KMS-11 (cell line): ENCODE results near the gene OR52K2.

Experiments used
- H2AFZ ChIP-seq: fragments of 200-600 bp; sonication (generic); 2 replicates; pipeline ENCODE4 v1.6.1; 2016; ENCODE audit warnings: antibody characterized with exemption, mixed run types, low read depth
- H3K27ac ChIP-seq: fragments of 200-600 bp; sonication (generic); 2 replicates; pipeline ENCODE4 v1.6.1; 2016; ENCODE audit warnings: mild to moderate bottlenecking, mixed run types
- H3K27me3 ChIP-seq: fragments of 200-600 bp; sonication (generic); 2 replicates; pipeline ENCODE4 v1.6.1; 2017; ENCODE audit warnings: mild to moderate bottlenecking, low read depth, mixed run types, moderate library complexity; ENCODE audit not compliant: insufficient read depth
- H3K36me3 ChIP-seq: fragments of 200-600 bp; sonication (generic); 2 replicates; pipeline ENCODE4 v1.6.1; 2017; ENCODE audit warnings: mild to moderate bottlenecking, mixed run types; ENCODE audit not compliant: insufficient read depth
- H3K4me1 ChIP-seq: fragments of 200-600 bp; sonication (generic); 2 replicates; pipeline ENCODE4 v1.6.1; 2016; ENCODE audit warnings: mild to moderate bottlenecking, low read depth, mixed run types; ENCODE audit not compliant: poor library complexity, severe bottlenecking
- H3K4me2 ChIP-seq: fragments of 200-600 bp; sonication (generic); 2 replicates; pipeline ENCODE4 v1.7.0; 2016; ENCODE audit warnings: mild to moderate bottlenecking, mixed run types
- H3K4me3 ChIP-seq: fragments of 200-600 bp; sonication (generic); IDR thresholded peaks from 2 replicates; pipeline ENCODE4 v1.6.1; 2017; ENCODE audit warnings: low read depth, low read length, mixed read lengths; ENCODE audit not compliant: insufficient read depth
- H3K79me2 ChIP-seq: fragments of 200-600 bp; sonication (generic); 2 replicates; pipeline ENCODE4 v1.6.1; 2016; ENCODE audit warnings: low read depth, mixed run types; ENCODE audit not compliant: insufficient read depth
- H3K9ac ChIP-seq: fragments of 200-600 bp; sonication (generic); 2 replicates; pipeline ENCODE4 v1.6.1; 2016; ENCODE audit warnings: mild to moderate bottlenecking, mixed run types
- H4K20me1 ChIP-seq: fragments of 200-600 bp; sonication (generic); 2 replicates; pipeline ENCODE4 v1.6.1; 2016; ENCODE audit warnings: mild to moderate bottlenecking, mixed run types; ENCODE audit not compliant: insufficient read depth
- TF ChIP-seq, protein P1 (sequence below): fragments of 200-600 bp; sonication (generic); conservative IDR thresholded peaks from 2 replicates; pipeline ENCODE4 v1.6.1; 2017; ENCODE audit warnings: low read depth, mild to moderate bottlenecking, antibody characterized with exemption, low read length, moderate library complexity, mixed read lengths

The OR52K2 gene

DNA sequence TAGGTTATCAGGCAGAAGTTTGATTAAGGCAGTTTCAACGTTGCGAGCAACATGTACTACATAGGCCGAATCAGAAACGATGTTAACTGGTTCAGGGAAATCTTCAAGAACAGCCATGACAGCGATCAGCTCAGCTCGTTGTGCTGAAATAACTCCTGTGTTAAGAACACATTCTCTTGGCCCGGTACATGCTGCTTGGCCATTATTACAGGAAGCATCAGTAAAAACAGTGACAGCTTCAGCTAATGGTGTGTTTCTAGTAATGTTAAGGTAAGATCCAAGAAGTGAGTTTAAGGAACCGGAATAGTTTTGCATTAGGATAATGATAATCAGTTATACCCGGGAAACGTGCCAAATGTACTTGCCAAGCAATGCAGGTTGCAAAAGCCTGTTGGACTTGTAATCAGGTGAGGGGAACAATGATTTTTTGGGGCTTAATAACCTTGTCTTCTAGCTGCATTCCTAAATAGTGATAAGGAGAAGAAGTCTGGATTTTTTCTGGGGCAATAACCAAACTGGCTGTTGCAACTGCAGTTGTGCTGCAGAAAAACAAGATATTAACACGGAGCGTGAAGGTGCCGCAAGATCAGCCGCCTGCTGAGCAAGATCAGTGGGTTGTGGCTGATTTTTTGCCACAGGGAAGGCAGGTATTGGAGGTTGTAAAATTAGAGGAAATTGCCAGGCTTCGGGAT lies 47.6 kb downstream of the OR52K2 start:
- Histone ChIP-seq H3K4me2 (no peak overlapping the region), H3K36me3 (no peaks in the 10 kb centered on the region), H4K20me1 (no peaks in the 10 kb centered on the region), H2AFZ (no peak overlapping the region), H3K4me3 (no peak overlapping the region), H3K79me2 (no peaks in the 10 kb centered on the region), H3K27me3 (no peaks in the 10 kb centered on the region), H3K4me1 (no peaks in the 10 kb centered on the region), H3K27ac (no peak overlapping the region), H3K9ac (no peak overlapping the region)
- TF ChIP-seq, protein P1, sequence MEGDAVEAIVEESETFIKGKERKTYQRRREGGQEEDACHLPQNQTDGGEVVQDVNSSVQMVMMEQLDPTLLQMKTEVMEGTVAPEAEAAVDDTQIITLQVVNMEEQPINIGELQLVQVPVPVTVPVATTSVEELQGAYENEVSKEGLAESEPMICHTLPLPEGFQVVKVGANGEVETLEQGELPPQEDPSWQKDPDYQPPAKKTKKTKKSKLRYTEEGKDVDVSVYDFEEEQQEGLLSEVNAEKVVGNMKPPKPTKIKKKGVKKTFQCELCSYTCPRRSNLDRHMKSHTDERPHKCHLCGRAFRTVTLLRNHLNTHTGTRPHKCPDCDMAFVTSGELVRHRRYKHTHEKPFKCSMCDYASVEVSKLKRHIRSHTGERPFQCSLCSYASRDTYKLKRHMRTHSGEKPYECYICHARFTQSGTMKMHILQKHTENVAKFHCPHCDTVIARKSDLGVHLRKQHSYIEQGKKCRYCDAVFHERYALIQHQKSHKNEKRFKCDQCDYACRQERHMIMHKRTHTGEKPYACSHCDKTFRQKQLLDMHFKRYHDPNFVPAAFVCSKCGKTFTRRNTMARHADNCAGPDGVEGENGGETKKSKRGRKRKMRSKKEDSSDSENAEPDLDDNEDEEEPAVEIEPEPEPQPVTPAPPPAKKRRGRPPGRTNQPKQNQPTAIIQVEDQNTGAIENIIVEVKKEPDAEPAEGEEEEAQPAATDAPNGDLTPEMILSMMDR = no peak
